NCI-H446 treated with DMSO at 0.1 percent for 48 hours (cell line): Measurements from ENCODE around the gene STRBP.
"Not testable (repeated sequence)": the region's sequence is repeated elsewhere in the genome, so short reads cannot be mapped to it uniquely, and the experiment has no call there.

Source experiments
- DNase-seq: peaks from one replicate; lab custom pipeline; 2025; lab: John Stamatoyannopoulos, UW

STRBP gene

GRCh38 chr9:123283048-123283408 lies 14.6 kb upstream of the STRBP start:
- no peak for DNase-seq

DNA sequence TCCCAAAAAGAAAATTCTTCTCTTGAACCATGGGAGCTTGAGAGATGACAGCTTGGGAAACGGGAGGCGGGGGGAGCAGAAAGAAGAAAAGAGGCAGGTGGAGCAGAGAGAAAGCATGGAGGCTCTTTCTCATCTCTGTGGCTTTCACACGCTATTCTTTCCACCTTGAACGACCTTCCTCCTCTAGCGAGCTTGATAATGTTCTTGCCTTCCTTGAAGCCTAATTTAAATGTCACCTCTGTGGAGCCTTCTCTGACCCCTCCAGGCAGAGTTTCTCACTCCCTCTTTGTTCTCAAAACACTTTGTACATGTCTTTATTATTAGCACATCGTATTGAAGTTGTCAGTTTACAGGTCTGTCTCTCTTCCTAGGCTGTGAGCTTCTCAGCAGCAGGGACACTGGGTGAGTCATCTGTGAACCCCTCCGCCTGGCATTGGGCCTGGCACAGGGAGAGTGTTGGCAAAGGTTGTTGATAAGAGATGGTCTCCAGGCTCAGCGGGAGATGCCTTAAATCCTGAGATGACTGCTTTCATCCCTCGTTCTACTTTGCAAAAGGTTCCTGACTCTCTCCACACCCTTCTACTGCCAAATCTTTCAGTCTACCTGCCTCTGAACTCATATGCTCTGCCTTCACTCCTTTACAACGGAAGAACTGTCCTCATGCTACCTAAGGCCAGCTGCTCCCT lies 14.1 kb upstream of the STRBP start:
- peak; percentile 50 for DNase-seq

DNA sequence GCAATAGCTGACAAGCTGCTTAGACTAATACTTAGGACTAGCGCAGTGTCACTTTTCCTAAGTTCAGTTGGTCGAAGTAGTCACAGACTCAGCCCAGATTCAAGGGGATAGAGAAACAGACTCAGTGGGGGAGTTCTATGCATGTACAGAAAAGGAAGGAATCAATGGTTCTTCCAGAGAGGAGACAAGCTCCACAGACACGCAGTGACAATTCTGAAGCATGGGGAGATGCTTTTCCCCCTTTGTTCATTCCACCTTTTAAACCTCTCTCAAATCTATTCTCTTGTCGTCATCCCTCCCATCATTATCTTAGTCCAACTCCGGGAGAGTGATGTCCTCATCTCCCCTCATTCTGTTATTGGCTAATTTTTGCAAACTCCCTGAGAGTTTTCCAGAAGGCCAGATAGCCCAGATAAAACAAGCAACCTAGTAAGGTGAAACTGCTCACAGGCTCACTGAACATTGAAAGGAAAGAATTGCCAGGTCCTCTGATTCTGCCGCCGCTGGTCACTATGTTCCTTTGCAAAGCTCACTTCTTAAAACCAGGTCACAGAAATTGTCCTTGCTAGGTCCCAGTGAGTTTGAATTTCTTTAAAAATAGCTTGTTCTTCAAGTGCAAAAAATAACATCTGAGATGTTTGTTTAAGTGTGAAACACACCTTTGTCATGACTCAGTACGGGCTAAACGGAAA lies 13.4 kb upstream of the STRBP start:
- DNase-seq, result no peak

GRCh38 chr9:123278879-123279493 lies 10.6 kb upstream of the STRBP start:
- DNase-seq, result not testable (repeated sequence)

DNA sequence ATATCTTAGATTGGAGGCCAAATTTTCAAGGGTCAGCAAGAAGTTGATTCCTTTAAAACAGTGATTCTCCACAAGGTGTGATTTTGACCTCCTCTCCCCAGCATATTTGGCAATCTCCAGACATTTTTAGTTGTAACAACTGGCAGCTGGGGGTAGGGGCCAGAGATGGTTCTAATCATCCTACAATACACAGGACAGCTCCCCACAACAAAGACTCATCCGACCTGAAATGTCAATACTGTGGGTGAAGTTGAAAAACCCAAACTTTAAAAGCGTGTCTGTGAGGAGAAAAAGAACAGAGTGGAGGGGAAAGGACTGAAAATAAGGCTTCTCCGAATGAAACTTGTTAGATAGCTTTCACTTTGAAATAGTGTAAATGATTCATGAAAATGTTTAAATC lies 10.0 kb upstream of the STRBP start:
- no peak for DNase-seq

DNA sequence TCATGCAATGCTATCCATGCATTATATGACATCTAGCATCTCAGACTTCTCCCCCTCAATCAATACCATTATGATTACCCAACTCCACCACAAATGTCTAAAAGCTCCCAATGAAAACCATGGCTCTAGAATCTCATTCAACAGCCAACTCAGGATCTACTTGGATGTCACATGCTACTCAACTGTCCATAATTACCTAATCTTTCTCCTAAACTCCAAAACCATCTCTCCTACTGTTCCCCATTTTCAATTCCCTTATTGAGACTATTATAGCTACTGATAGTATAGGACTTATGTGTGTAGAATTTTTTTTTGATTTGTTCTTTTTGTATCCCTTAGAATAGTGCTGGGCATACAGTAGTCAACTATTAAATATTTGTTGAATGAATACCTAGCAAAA lies 8.2 kb upstream of the STRBP start:
- DNase-seq, result no peak

DNA sequence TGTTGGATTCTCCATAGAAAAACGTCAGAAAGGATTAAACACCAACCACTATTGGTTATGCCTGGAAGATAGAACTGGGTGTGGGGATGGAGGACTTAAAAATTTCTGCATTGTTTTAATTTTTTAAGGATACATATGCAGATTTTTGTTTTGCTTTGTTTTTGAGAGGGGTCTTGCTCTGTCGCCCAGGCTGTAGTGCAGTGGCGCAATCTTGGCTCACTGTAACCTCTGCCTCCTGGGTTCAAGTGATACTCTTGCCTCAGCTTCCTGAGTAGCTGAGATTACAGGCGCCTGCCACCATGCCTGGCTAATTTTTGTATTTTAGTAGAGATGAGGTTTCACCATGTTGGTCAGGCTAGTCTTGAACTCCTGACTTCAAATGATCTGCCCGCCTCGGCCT lies 2.7 kb upstream of the STRBP start:
- DNase-seq, result not testable (repeated sequence)

- no peak for DNase-seq
Measured at GRCh38 chr9:123269281-123269680, 895 bp upstream of the STRBP start.

- DNase-seq, result no peak
Measured at GRCh38 chr9:123268199-123268464, 254 bp downstream of the STRBP start.

GRCh38 chr9:123267481-123268198 lies 746 bp downstream of the STRBP start:
- DNase-seq, result no peak

GRCh38 chr9:123266655-123267399 lies 1.6 kb downstream of the STRBP start:
- DNase-seq, result no peak

GRCh38 chr9:123265833-123266232 lies 2.6 kb downstream of the STRBP start:
- no peak for DNase-seq

- DNase-seq, result no peak
Measured at GRCh38 chr9:123263227-123263626, 5.2 kb downstream of the STRBP start.

GRCh38 chr9:123262338-123262737 lies 6.0 kb downstream of the STRBP start:
- no peak for DNase-seq

DNA sequence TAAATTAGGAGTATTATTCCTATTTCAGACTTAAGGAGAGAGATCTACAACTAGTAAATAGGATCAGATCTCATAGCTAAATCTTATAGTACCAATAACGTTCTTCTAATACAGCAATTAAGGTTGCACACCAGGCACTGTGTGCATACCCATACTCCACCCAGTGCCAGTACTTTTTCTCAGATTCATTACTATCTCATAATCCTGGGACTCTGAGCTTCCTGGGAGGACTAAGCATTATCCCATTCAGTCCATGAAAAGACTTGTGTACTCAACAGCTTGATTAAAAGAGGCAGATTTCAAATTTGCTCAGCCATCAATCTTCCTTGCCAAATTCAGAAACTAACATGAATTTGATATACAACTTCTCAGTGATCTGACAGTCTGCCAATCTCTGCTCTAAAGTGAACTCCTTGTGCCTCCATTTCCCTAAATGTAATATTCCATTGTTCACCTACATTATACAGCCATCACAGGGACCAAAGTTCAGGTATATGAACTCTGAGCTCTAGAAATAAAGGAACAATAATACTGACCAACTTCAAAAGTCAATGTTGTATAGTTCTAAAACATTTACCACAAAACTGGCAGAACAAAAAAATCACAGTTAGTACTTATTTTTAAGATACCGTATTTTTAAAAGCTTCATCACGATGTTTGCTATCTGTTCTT lies 7.2 kb downstream of the STRBP start:
- no peak for DNase-seq

DNA sequence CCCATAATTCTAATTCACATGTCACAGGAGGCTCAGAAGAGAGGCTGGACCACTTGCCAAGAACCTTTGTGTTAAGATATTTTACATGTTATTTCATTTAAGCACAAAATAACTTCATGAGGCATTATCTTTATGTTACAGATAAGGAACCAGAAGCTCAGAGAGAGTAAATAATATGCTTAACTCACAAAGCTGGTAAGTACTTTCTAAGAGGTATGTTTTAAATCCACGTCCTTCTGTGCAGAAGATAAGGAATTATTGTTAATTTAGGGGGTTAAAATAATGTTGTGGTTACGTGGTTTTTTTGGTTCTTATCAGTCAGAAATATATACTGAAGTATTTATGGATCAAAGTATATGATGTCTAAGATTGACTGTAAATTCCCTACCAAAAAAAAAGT lies 8.0 kb downstream of the STRBP start:
- DNase-seq, result no peak

DNA sequence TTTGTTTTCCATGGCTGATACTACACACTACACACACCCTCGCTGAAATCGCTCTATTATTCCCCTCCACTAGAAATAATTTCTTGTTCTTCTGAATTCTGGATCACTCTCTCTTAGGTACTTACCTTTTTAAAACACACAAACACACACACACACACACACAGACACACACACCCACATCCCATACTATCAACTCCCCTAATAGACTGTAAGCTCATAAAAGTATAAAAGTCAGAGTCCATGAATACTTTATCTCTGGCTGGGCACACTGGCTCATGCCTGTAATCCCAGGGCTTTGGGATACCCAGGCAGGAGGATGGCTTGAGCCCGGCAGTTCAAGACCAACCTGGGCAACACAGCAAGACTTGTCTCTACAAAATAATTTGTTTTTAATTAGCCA lies 11.1 kb downstream of the STRBP start:
- no peak for DNase-seq

DNA sequence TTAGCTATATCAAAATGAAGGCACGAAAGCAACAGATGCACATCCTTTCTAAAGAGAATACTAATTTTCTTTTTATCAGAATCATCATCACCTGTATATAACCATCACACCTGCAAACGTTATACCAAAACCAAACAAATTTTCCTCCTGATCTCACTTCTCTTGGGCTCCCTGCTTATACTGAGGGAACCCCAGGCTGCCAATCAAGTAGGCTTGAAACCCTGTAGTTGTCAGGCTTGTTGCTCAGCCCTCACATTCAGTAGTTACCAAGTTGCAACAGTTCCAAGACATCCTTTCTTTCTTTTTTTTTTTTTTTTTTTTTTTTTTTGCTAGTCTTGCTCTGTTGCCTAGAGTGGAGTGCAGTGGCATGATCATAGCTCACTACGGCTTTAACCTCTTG lies 12.7 kb downstream of the STRBP start:
- DNase-seq, result no peak

- no peak for DNase-seq
Measured at GRCh38 chr9:123253204-123253603, 15.2 kb downstream of the STRBP start.

- no peak for DNase-seq
Measured at GRCh38 chr9:123251741-123252140, 16.6 kb downstream of the STRBP start.

DNA sequence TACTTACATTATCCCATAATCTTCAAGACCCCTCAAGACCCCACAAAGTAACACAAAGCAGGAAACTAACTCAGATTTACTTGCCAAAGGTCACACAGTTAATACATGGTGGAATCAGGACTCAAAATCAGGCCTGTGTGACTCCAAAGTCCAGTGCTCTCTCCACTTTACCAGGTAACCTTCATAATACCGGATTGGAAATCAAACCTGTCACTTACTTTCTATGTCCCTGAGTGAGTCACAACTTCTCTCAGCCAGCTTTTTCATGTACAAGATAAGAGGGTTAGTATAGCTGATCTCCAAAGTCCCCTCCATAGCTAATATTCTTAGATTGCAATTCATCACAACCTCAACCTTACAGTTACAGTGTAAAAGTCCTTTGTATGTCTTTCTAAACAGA lies 17.1 kb downstream of the STRBP start:
- no peak for DNase-seq

GRCh38 chr9:123250504-123250903 lies 17.9 kb downstream of the STRBP start:
- no peak for DNase-seq
